GM20000 (cell line): ENCODE results near the gene PTPRZ1.

Source experiments
- DNase-seq: peaks from one replicate; pipeline ENCODE4 v3.0.0; 2012; ENCODE audit warnings: low spot score
- CTCF ChIP-seq: IDR thresholded peaks from 2 replicates; pipeline ENCODE4 v1.5.1; 2012; ENCODE audit warnings: mild to moderate bottlenecking, control low read depth; ENCODE audit errors: extremely low read depth, missing control alignments

Gene PTPRZ1

GRCh38 chr7:121872831-121873288 lies at the start of gene PTPRZ1:
Gene PTPRZ1, plus strand, starts transcription at chr7:121873161. Its CDS starts 339 bp downstream, at chr7:121873500.
- peak; percentile 23 for DNase-seq
- TF ChIP-seq CTCF: no peak

DNA sequence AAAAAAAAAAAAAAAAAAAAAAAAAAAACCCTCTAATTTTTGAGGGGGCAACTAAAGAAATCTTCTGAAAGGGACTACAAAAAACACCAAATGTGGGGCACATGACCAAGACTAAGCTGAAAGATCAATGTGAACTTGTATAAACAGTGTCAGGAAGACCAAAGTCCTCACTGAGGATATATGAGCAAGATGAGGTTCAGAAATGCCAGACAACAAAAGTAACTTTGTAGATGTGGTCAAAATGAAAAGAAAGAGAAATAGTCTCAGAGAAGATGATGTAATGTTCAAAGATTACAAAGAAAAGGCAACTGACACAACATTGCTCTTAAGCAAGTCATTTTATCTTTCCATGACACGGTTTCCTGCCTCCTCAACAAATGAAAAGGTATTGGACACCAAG lies 48.7 kb upstream of the PTPRZ1 start:
- TF ChIP-seq CTCF: no peak
- no peak for DNase-seq

DNA sequence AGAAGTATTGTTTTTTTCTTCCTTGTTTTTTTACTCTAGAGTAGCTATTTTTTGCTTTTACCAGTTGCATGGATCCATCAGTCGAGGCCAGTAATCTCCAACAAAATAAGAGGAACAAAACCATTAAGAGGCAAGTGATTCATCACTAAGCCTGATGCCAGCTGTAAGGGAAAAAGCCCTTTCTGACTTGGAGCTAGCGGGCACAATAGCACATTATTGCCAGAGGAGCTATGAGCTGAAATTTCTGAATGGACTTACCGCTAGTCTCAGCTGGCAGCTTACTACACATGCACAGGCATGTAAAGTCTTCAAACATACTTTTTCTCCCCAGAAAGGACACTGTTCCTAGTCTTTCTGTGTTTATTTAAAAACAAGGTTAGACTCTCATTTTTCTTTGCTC lies 41.6 kb upstream of the PTPRZ1 start:
- no peak for TF ChIP-seq CTCF
- DNase-seq: no peak

DNA sequence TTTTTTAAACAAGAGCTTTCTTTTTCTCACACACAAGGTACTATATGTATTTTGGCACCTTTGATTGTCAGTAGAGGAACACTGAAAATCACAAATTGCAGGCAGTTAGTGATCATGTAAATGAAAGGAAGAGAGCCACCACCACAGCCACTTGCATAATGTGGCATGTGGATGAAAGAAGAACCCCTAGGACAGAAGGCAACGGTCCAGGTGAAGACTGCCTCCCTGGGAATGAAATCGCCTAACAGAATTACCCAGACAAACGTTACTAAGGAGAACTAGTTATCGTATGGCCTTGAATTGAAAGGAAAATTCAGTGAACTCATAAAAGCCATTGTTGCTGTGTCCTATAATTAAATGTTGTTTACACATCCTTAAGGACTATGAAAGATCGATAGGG lies 41.2 kb upstream of the PTPRZ1 start:
- no peak for TF ChIP-seq CTCF
- DNase-seq: no peak

DNA sequence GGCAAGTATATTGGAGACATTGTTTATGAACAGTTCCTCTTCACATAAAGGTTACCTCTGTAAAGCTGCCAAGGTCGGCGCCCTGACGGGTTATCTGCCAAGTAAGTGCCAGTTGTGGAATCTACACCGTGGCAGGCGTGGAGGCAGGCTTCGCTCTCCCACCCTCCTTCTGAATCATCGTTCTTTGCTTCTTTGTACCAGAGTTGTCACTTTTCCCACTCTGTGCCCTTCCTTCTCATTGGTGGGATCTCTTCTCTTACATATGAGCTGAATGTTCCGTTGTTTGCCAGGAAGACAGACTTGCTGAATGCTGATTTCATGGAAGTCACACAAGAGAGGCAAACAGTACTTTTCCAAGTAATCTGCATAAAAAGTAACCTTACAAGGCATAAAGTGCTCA lies 40.6 kb upstream of the PTPRZ1 start:
- DNase-seq: no peak
- no peak for TF ChIP-seq CTCF

GRCh38 chr7:121833991-121834390 lies 39.0 kb upstream of the PTPRZ1 start:
- no peak for DNase-seq
- TF ChIP-seq CTCF: no peak

DNA sequence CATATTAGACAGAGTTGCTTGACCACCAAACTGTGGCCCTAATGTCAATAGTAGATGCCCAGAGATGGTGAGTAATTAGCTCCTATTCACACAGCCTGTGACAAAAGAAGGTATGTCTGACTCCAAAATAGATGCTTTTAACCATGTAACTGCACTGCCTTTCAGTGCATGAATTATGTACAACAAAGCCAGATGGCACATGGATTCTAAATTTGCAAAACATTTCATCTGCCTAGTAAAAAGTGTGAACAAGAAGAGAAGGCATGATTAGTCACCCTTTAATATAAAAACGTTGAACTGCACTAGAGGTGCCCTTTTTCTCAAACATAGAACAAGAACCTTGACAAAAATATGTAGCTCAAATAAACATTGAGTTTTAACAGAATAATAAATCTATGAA lies 35.5 kb upstream of the PTPRZ1 start:
- TF ChIP-seq CTCF: no peak
- no peak for DNase-seq

GRCh38 chr7:121847041-121847440 lies 25.9 kb upstream of the PTPRZ1 start:
- no peak for DNase-seq
- TF ChIP-seq CTCF: no peak
